GM15510 (cell line): ENCODE results near the gene THOP1.

Experiments
- POLR2A ChIP-seq: IDR thresholded peaks from 3 replicates; pipeline ENCODE4 v1.6.1; 2011; ENCODE audit warnings: borderline replicate concordance; ENCODE audit not compliant: insufficient read length; ENCODE audit errors: extremely low read depth

THOP1 gene

GRCh38 chr19:2837430-2837829 lies 52.1 kb downstream of the THOP1 start:
- no peak for TF ChIP-seq POLR2A

GRCh38 chr19:2840794-2841791 lies 55.8 kb downstream of the THOP1 start, which contains the start of gene ZNF555:
TSS of gene ZNF555 (plus strand) at chr19:2841475. CDS start at chr19:2841573, 98 bp downstream.
- TF ChIP-seq POLR2A: peak; percentile 66

GRCh38 chr19:2841855-2842574 lies 56.7 kb downstream of the THOP1 start:
- no peak for TF ChIP-seq POLR2A

GRCh38 chr19:2845107-2845506 lies 59.8 kb downstream of the THOP1 start:
- TF ChIP-seq POLR2A: no peak

- no peak for TF ChIP-seq POLR2A
Measured at GRCh38 chr19:2846180-2846894, 61.0 kb downstream of the THOP1 start.

GRCh38 chr19:2847507-2847906 lies 62.2 kb downstream of the THOP1 start:
- TF ChIP-seq POLR2A: no peak

GRCh38 chr19:2848616-2849015 lies 63.3 kb downstream of the THOP1 start:
- TF ChIP-seq POLR2A: no peak

GRCh38 chr19:2850256-2850925 lies 65.1 kb downstream of the THOP1 start:
- TF ChIP-seq POLR2A: no peak

- no peak for TF ChIP-seq POLR2A
Measured at GRCh38 chr19:2852598-2852997, 67.3 kb downstream of the THOP1 start.

- no peak for TF ChIP-seq POLR2A
Measured at GRCh38 chr19:2853015-2853606, 67.8 kb downstream of the THOP1 start.

GRCh38 chr19:2854849-2855248 lies 69.5 kb downstream of the THOP1 start:
- TF ChIP-seq POLR2A: no peak

GRCh38 chr19:2856457-2857050 lies 71.3 kb downstream of the THOP1 start:
- TF ChIP-seq POLR2A: no peak

GRCh38 chr19:2858864-2859263 lies 73.6 kb downstream of the THOP1 start:
- no peak for TF ChIP-seq POLR2A

GRCh38 chr19:2863816-2864215 lies 78.5 kb downstream of the THOP1 start:
- TF ChIP-seq POLR2A: no peak
